ENCODE results near the gene KCNMA1. TPM values are rescaled to one million over a fixed set of nuclear protein-coding genes. Genes with fewer than 3 reads are reported as not detected.

The KCNMA1 gene
- total RNA-seq, 1 donor from 2014 or later: not detected

GRCh38 chr10:77214799-77215198 is 422.8 kb downstream of the KCNMA1 start:
- no peak overlapping the region for H3K27ac Mint-ChIP-seq
- intact Hi-C loops (cut with micrococcal nuclease): no loop called here
- no peaks in the 10 kb centered on the region for H3K9me3 Mint-ChIP-seq
- no peaks in the 10 kb centered on the region for H3K4me1 Mint-ChIP-seq
- no peaks in the 10 kb centered on the region for H3K36me3 Mint-ChIP-seq (ENCODE audit: low read depth)
- no peak overlapping the region for H3K4me3 Mint-ChIP-seq
- H3K27me3 Mint-ChIP-seq: no peaks in the 10 kb centered on the region
- DNase-seq: no peak

GRCh38 chr10:77212632-77213031 is 425.0 kb downstream of the KCNMA1 start:
- Mint-ChIP-seq H3K27ac (no peak overlapping the region), H3K27me3 (peaks cover 2% of the 10 kb centered on the region)

GRCh38 chr10:77210645-77211044 is 427.0 kb downstream of the KCNMA1 start:
- intact Hi-C loops (cut with micrococcal nuclease): no loop called here
- H3K4me3 Mint-ChIP-seq: no peak overlapping the region
- H3K27ac Mint-ChIP-seq: no peak overlapping the region
- H3K4me1 Mint-ChIP-seq: no peaks in the 10 kb centered on the region
- DNase-seq: no peak
- peaks cover 2% of the 10 kb centered on the region for H3K27me3 Mint-ChIP-seq
- H3K9me3 Mint-ChIP-seq: no peaks in the 10 kb centered on the region
- H3K36me3 Mint-ChIP-seq (ENCODE audit: low read depth): no peaks in the 10 kb centered on the region

More at GRCh38 chr10:77212632-77213031, 425.0 kb downstream of the KCNMA1 start:
- intact Hi-C loops (cut with micrococcal nuclease): no loop called here
- Mint-ChIP-seq H3K4me1 (no peaks in the 10 kb centered on the region), H3K4me3 (no peak overlapping the region), H3K9me3 (no peaks in the 10 kb centered on the region), H3K36me3 (ENCODE audit: low read depth) (no peaks in the 10 kb centered on the region)
- no peak for DNase-seq

GRCh38 chr10:77208684-77209256 is 428.8 kb downstream of the KCNMA1 start:
- DNase-seq: no peak

GRCh38 chr10:77207828-77208185 is 429.8 kb downstream of the KCNMA1 start:
- no peak for DNase-seq
- Mint-ChIP-seq H3K27me3 (peaks cover 5% of the 10 kb centered on the region), H3K9me3 (no peaks in the 10 kb centered on the region), H3K36me3 (ENCODE audit: low read depth) (no peaks in the 10 kb centered on the region), H3K4me1 (no peaks in the 10 kb centered on the region), H3K4me3 (no peak overlapping the region), H3K27ac (no peak overlapping the region)
- intact Hi-C loops (cut with micrococcal nuclease): no loop called here

More at GRCh38 chr10:77208684-77209256, 428.8 kb downstream of the KCNMA1 start:
- intact Hi-C loops (cut with micrococcal nuclease): no loop called here
- H3K27me3 Mint-ChIP-seq: peaks cover 2% of the 10 kb centered on the region
- H3K4me1 Mint-ChIP-seq: no peaks in the 10 kb centered on the region
- no peak overlapping the region for H3K27ac Mint-ChIP-seq
- no peaks in the 10 kb centered on the region for H3K9me3 Mint-ChIP-seq
- no peaks in the 10 kb centered on the region for H3K36me3 Mint-ChIP-seq (ENCODE audit: low read depth)
- H3K4me3 Mint-ChIP-seq: no peak overlapping the region

GRCh38 chr10:77207182-77207827 is 430.3 kb downstream of the KCNMA1 start:
- DNase-seq: no peak
- no peaks in the 10 kb centered on the region for H3K9me3 Mint-ChIP-seq
- H3K4me1 Mint-ChIP-seq: no peaks in the 10 kb centered on the region
- peaks cover 5% of the 10 kb centered on the region for H3K27me3 Mint-ChIP-seq
- no peaks in the 10 kb centered on the region for H3K36me3 Mint-ChIP-seq (ENCODE audit: low read depth)
- H3K27ac Mint-ChIP-seq: no peak overlapping the region
- intact Hi-C loops (cut with micrococcal nuclease): no loop called here
- H3K4me3 Mint-ChIP-seq: no peak overlapping the region

GRCh38 chr10:77205135-77205534 is 432.5 kb downstream of the KCNMA1 start:
- no peak for DNase-seq
- H3K27me3 Mint-ChIP-seq: peaks cover 5% of the 10 kb centered on the region
- no peaks in the 10 kb centered on the region for H3K9me3 Mint-ChIP-seq
- no peaks in the 10 kb centered on the region for H3K4me1 Mint-ChIP-seq
- intact Hi-C loops (cut with micrococcal nuclease): no loop called here
- H3K27ac Mint-ChIP-seq: no peak overlapping the region
- no peak overlapping the region for H3K4me3 Mint-ChIP-seq
- no peaks in the 10 kb centered on the region for H3K36me3 Mint-ChIP-seq (ENCODE audit: low read depth)

GRCh38 chr10:77204171-77204570 is 433.4 kb downstream of the KCNMA1 start:
- Mint-ChIP-seq H3K27me3 (peaks cover 3% of the 10 kb centered on the region), H3K27ac (no peak overlapping the region), H3K36me3 (ENCODE audit: low read depth) (no peaks in the 10 kb centered on the region), H3K9me3 (no peaks in the 10 kb centered on the region), H3K4me3 (no peak overlapping the region), H3K4me1 (no peaks in the 10 kb centered on the region)
- intact Hi-C loops (cut with micrococcal nuclease): no loop called here
- DNase-seq: no peak

GRCh38 chr10:77202857-77203256 is 434.8 kb downstream of the KCNMA1 start:
- Mint-ChIP-seq H3K27me3 (peaks cover 3% of the 10 kb centered on the region), H3K9me3 (no peaks in the 10 kb centered on the region), H3K4me3 (no peak overlapping the region), H3K36me3 (ENCODE audit: low read depth) (no peaks in the 10 kb centered on the region), H3K4me1 (no peaks in the 10 kb centered on the region), H3K27ac (no peak overlapping the region)
- no peak for DNase-seq
- intact Hi-C loops (cut with micrococcal nuclease): no loop called here

- no peak for DNase-seq
- Mint-ChIP-seq H3K36me3 (ENCODE audit: low read depth) (no peaks in the 10 kb centered on the region), H3K27ac (no peak overlapping the region), H3K4me1 (no peaks in the 10 kb centered on the region), H3K4me3 (no peak overlapping the region), H3K9me3 (no peaks in the 10 kb centered on the region), H3K27me3 (peaks cover 3% of the 10 kb centered on the region)
- intact Hi-C loops (cut with micrococcal nuclease): no loop called here
Observed at GRCh38 chr10:77201135-77202106, 436.2 kb downstream of the KCNMA1 start.

- Mint-ChIP-seq H3K9me3 (no peaks in the 10 kb centered on the region), H3K27ac (no peak overlapping the region), H3K4me3 (no peak overlapping the region), H3K36me3 (ENCODE audit: low read depth) (no peaks in the 10 kb centered on the region), H3K27me3 (no peaks in the 10 kb centered on the region), H3K4me1 (no peaks in the 10 kb centered on the region)
- intact Hi-C loops (cut with micrococcal nuclease): no loop called here
- no peak for DNase-seq
Observed at GRCh38 chr10:77197544-77197943, 440.1 kb downstream of the KCNMA1 start.

GRCh38 chr10:77196614-77197013 is 441.0 kb downstream of the KCNMA1 start:
- intact Hi-C loops (cut with micrococcal nuclease): no loop called here
- no peaks in the 10 kb centered on the region for H3K27me3 Mint-ChIP-seq
- no peak overlapping the region for H3K4me3 Mint-ChIP-seq
- H3K27ac Mint-ChIP-seq: no peak overlapping the region
- no peaks in the 10 kb centered on the region for H3K4me1 Mint-ChIP-seq
- H3K36me3 Mint-ChIP-seq (ENCODE audit: low read depth): no peaks in the 10 kb centered on the region
- no peak for DNase-seq
- H3K9me3 Mint-ChIP-seq: no peaks in the 10 kb centered on the region

- Mint-ChIP-seq H3K9me3 (no peaks in the 10 kb centered on the region), H3K27ac (no peak overlapping the region), H3K4me1 (no peaks in the 10 kb centered on the region), H3K27me3 (peaks cover 1% of the 10 kb centered on the region), H3K36me3 (ENCODE audit: low read depth) (no peaks in the 10 kb centered on the region), H3K4me3 (no peak overlapping the region)
- intact Hi-C loops (cut with micrococcal nuclease): no loop called here
- DNase-seq: no peak
Observed at GRCh38 chr10:77195101-77195500, 442.5 kb downstream of the KCNMA1 start.

GRCh38 chr10:77193001-77193400 is 444.6 kb downstream of the KCNMA1 start:
- Mint-ChIP-seq H3K9me3 (no peaks in the 10 kb centered on the region), H3K36me3 (ENCODE audit: low read depth) (no peaks in the 10 kb centered on the region), H3K27ac (no peak overlapping the region), H3K4me3 (no peak overlapping the region), H3K4me1 (no peaks in the 10 kb centered on the region), H3K27me3 (peaks cover 1% of the 10 kb centered on the region)
- intact Hi-C loops (cut with micrococcal nuclease): no loop called here
- DNase-seq: no peak
